ENCODE results near the gene SIVA1. TPM values are rescaled to one million over a fixed set of nuclear protein-coding genes. Genes with fewer than 3 reads are reported as not detected.

Gene SIVA1
- 100 to 1,000 TPM in 1 of 2 donors, 10 to 100 TPM in 1; 58.5 to 114 TPM for total RNA-seq

GRCh38 chr14:104752735-104753527, at the start of gene SIVA1:
TSS of gene SIVA1 (plus strand) at chr14:104753147. CDS start at chr14:104753202, 55 bp downstream.

DNA sequence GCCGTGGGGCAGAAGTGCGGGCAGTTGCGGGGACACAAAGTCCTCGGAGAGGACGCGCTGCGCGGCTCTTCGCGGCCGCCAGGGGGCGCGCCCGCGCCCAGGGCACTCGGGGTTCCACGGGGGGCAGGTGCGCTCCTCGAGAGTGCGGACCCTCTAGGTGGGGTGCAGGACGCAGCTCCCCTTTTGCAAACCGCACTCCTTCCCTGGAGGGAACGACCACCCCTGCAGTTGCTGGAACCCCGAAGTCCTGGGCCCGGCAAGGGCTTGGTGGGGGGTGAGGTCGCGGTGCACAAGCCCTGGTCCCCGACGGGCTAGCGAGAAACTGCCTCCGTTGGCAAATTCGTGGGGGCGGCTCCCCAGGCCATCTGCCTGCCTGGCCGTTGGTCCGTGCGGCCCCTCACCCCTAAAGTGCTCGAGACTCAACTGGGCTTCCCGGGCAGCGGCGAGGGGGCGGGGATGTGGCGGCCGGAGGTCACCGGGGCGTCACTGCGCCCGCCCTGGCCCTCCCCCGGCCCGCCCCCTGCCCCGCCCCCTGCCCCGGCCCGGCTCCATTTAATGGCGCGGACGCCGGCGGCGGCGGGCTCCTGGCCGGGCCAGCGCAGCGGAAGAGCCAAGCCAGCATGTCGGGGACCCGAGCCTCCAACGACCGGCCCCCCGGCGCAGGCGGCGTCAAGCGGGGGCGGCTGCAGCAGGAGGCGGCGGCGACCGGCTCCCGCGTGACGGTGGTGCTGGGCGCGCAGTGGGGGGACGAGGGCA, 29.1 kb upstream of the SIVA1 start, which contains the start of gene ADSS1:
Gene ADSS1 (plus strand): TSS at position 579 of the 756 bp plus-strand sequence. CDS start 42 bp downstream, at position 621.

DNA sequence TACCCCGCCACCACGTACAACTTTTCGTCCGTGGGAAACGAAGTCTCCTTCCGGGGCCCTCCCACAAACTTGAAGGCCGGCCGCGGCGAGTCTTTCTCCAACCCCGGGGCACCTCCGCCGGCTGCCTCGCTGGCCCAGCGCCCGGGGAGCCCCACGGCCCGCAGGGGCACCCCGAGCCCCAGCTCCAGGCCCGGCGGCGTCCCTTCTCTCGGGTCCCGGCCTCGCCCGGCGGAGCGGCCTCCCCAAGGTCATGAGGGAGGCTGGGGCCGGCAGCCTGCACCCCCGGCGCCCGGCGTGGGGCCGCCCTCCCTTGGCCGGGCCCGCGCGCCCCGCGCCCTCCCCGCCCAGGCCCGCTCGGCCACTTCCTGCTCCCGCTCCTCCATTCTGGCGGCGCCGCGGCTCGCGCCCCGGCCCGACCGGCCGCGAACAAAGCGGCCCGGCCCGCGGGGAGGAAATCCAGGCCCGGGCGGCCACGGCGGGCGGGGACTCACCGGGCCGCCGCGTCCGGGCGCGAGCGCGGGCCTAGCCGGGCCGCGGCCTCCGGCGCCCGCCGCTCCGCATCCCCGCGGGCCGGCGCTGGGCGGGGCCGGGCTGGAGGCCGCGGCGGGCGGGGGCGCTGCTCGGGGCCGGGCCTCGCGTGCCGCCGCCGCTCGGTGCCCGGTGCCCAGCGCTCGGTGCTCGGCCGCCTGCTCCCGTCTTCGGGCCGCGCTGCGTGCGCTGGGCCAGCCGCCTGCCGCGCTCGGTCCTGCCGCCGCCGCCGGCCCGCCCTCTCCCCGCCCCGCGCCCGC, 42.2 kb downstream of the SIVA1 start, which contains the start of gene AKT1:
Gene AKT1 (minus strand): TSS at position 756 of the 788 bp plus-strand sequence. CDS start 3,105 bp downstream, outside the sequence.

DNA sequence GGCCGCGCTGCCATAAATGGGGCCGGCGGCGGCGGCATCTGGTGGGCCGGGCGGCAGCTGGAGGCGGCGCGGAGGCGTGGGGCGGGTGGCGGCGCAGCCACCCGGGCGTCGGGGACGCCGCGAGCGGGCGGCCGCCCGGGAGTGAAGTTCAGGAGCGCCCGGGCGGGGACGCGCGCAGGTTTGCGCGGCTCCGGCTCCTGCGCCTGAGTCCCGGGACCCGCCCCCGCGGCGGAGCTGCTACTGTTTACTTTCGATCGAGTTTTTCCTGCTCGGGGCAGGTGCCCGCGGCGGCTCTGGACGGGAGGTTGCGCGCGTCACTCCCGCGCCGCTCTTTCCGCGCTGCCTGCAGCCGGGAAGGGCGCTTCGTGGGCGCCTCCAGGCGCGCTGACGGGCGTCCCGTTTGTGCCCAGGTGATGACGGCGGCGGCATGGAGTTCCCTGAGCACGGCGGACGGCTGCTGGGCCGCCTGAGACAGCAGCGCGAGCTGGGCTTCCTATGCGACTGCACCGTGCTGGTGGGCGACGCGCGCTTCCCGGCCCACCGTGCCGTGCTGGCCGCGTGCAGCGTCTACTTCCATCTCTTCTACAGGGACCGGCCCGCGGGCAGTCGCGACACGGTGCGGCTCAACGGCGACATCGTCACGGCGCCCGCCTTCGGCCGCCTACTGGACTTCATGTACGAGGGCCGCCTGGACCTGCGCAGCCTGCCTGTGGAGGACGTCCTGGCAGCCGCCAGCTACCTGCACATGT, 48.0 kb downstream of the SIVA1 start, which contains the start of gene ZBTB42:
Gene ZBTB42 (plus strand): TSS at position 331 of the 749 bp plus-strand sequence. CDS start 97 bp downstream, at position 428.

Other genes starting within 250 kb of the SIVA1 start
- not detected for gene C14orf180, start 173.4 kb upstream of the SIVA1 start, total RNA-seq
- under 1 TPM in 1 of 2 donors, not detected in 1; under 0.01 TPM for gene TMEM179, start 148.4 kb upstream of the SIVA1 start, total RNA-seq
- gene INF2, start 63.5 kb upstream of the SIVA1 start, total RNA-seq = 10 to 100 TPM; 39.2 to 53.9 TPM
- gene ADSS1, start 28.9 kb upstream of the SIVA1 start, total RNA-seq = 1 to 10 TPM in 1 of 2 donors, under 1 TPM in 1; 0.69 to 2.3 TPM
- gene AKT1, start 42.6 kb downstream of the SIVA1 start, total RNA-seq = 100 to 1,000 TPM; 172 to 335 TPM
- 1 to 10 TPM; 6.5 to 8.0 TPM for gene ZBTB42, start 48.0 kb downstream of the SIVA1 start, total RNA-seq
- 10 to 100 TPM; 12.0 to 16.0 TPM for gene CEP170B, start 112.1 kb downstream of the SIVA1 start, total RNA-seq
- under 1 TPM in 1 of 2 donors, not detected in 1; 0.33 TPM for gene PLD4, start 171.7 kb downstream of the SIVA1 start, total RNA-seq
- 1 to 10 TPM; 3.7 to 4.5 TPM for gene AHNAK2, start 225.2 kb downstream of the SIVA1 start, total RNA-seq
- gene CLBA1, start 232.6 kb downstream of the SIVA1 start, total RNA-seq = 1 to 10 TPM; 9.3 to 10.0 TPM